ENCODE measurements around the gene SERPINA6.
"Not testable (repeated sequence)": the region's sequence is repeated elsewhere in the genome, so short reads cannot be mapped to it uniquely, and the experiment has no call there.

Gene SERPINA6

DNA sequence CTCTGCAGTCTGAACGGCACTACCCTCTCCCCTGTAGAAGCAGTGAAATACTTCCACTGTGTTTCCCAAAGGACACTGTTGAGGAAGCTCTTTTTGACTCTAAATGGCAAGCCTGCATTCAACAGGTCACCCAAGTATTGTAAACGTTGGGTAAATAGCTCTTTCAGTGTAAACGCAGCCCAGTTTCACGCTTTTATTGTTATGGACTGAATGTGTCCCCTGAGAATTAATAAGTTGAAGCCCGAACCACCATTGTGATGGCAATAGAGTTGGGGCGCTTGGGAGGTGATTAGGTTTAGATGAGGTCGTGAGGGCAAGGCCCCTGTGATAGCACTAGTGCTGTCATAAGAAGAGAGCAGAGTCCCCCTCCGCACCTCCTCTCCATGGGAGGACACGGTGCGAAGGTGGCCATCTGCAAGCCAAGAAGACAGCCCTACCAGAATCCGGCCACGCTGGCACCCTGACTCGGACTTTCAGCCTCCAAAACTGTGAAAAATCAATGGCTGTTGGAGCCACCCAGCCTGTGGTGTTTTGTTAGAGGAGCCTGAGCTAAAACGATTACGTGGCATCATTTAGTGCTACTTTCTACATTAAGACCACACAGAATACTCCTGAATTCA, 31.1 kb downstream of the SERPINA6 start:
- DNase-seq (ENCODE audit: low read depth) = no peak

DNA sequence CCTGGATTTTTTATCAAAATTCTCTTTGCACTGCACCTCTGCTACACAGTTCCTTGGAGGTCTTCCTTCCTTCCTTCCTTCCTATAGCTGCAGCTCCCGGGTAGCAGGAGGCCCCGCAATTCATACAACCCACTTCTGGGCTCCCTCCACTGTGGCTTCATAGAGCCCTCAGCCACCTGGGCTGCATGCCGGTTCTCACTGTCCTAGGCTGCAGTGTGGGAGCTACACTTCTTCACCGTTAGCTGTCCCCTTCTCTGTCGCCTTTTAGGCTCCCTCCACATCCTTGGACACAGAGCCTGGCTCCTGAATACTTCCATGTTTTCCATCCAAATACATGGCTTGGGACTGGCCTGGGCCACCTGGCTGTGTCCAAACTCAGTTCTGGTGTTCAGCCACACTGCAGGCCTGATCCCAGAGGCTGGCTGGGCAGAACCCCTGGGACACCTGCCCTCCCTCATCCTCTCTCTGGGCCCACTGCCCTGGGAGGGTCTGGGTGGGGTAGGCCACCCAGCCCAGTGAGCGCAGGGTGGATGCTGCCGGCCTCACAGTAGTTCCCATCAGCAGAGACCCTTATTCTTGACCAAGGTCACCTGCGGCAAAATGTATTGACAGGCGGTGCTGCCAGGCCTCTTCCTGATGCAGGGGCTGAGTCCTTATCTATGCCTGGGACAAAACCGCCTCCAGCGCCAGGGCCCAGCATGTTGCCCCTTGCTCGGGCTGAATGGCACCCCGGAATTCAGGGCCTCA, 31.8 kb downstream of the SERPINA6 start:
- DNase-seq (ENCODE audit: low read depth) = no peak

DNA sequence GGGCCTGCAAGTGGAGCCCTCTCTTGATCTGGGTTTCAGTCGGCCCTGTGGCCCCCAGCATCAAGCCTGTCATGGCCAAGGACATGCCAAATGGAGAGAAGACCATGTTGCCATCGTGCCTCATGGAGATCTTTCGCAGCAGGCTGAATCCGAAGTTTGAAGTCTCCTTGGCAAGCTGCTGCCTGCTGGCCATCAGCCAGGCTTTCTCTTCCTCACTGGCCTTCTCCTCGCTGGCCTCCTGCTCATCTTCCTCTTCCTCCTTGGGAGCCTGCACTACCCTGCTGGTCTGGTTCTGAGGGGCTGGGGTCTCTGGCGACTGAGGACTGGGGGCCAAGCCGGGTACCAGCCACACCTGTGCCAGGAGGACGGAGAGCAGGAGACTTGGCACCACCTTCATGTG, 32.9 kb downstream of the SERPINA6 start:
- no peak for DNase-seq (ENCODE audit: low read depth)

DNA sequence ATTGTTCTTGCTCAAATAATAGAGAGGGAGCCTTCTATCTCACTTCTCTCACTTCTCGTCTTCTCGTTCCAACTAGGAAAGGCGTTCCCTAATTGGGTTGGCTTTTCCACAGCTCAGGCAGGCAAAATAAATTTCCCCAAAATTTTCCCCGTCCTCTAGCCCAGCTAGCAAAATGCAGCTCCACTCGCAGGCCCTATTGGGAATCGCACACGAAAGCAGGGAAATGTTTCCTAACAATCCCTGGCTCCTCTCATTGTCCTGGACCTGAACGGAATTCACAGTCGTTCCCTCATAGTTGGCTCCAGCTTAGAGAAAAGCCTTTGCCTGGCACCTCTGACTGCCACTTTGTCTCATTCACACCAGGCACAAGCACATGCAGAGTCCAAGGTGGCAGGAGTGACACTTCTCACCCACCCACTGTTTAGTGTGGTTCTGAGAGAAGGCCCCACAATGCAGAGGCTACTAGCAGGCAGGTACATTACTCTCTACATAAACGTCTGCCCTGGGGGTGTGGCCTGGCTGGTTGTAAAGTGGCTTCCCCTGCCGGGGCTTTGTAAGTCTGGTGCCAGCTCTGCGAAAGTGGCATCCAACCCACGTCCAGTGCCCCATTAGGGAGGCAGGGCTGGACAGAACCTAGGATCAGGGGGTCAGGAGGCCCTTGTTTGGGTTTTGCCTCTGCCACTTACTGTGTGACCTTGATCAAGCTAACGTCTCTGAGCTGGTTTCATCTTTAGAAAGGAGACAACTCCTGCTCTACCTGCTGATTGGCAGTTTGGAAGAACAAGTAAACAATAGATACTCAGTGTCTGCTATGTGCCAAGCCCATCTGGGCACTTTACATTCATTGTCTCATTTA, 34.3 kb downstream of the SERPINA6 start:
- no peak for DNase-seq (ENCODE audit: low read depth)

DNA sequence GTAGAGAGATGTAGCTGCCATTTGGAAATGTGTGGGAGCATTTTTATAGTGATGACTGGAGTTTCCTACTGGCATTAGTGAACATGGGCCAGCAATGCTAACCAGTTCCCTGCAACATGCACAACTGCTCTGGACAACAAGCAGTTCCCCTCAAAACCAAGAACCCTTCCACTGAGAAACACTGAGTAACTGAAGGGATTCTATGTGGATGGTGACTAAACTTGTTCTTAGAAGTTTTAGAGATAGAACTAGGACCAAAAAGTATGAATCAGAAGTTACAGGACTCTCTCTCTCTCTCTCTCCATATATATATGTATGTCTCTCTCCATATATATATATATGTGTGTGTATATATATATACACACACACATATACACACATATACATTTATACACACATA, 38.0 kb downstream of the SERPINA6 start:
- DNase-seq (ENCODE audit: low read depth) = no peak

DNA sequence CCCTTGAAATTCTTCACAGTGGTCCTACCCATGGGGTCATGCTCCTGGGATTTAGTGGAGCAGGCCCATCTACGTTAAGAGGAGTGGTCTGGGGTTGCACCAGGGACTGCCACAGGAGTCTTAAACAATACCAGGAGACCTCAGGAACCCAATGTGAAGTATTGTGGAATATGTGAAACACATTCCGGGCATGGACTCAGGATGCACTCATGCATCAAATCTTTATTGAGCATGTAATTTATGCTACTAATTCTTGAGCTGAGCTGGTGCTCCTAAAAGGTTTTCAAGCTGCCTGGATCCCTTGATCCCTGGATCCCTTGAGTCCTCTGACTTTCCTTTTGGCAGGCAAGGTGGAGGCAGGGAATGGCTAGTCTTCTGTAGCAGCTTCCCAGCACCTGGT, 38.9 kb downstream of the SERPINA6 start:
- DNase-seq (ENCODE audit: low read depth) = no peak

DNA sequence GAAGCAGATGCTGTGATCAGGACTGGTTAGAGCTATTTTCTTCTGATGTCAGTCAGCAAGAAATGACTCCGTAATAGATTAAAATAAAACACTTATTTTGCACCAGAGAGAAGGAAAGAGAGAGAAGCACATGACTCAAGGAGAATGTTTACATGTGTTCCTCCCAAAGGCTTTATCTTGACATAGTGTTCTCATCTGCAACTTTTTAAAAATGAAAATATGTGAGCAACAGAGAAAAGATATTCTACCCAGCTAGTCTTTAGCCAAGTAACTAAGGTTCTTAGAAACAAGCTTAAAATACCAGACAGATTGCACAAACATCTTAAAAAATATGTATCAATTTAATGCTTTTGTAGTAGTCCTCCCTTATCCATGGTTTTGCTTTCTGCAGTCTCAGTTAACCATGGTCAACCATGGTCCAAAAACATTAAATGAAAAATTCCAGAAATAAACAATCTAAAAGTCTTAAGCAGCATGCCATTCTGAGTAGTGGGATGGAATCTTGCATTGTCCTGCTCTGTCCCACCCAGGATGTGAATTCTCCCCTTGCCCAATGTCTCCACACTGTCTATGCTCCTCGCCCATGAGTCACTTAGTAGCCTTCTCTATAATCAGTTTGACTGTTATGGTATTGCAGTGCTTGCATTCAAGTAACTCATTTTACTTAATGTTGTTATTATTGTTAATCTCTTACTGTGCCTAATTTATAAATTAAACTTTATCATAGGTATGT, 40.0 kb downstream of the SERPINA6 start:
- DNase-seq (ENCODE audit: low read depth) = no peak

DNA sequence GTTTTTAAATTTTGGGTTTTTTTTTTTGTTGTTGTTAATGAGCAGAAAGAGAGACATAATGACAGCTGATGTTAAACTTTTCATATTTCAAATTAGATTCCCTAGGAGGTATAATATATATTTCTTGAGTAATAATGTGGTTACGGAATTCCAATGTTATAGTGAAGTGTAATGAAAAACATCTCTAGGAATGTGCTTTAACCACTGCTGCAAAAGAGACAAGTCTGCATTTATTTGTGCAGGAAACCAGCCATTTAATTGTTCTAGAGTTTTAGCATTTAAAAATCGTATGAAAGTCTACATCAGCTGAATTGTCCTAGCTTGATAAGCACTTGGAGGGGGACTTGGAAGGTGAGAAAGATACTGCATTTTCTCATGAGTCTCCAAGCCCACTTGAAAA, 44.4 kb downstream of the SERPINA6 start:
- no peak for DNase-seq (ENCODE audit: low read depth)

DNA sequence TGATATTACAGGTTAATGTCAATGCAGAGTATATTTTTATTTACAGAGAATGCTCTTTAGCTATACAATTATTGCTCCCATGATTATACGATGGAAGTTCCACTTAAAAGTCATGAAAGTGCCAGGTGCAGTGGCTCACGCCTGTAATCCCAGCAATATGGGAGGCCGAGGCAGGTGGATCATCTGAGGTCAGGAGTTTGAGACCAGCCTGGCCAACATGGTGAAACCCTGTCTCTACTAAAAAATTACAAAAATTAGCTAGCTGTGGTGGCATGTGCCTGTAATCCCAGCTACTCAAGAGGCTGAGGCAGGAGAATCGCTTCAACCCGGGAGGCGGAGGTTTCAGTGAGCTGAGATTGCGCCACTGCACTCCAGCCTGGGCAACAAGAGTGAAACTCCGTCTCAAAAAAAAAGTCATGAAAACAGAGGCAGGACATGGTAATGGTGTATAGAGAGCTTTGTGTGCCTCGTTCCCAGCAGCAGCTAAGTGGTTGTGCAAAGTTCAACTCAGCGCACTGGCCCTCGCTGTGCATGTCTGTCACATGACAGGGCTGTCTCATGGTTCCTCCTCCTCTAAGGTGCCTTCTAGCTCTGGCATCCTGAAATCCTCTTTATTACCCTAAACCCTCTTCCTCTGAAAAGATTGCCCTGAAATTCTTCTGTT, 46.1 kb downstream of the SERPINA6 start:
- not testable (repeated sequence) for DNase-seq (ENCODE audit: low read depth)

DNA sequence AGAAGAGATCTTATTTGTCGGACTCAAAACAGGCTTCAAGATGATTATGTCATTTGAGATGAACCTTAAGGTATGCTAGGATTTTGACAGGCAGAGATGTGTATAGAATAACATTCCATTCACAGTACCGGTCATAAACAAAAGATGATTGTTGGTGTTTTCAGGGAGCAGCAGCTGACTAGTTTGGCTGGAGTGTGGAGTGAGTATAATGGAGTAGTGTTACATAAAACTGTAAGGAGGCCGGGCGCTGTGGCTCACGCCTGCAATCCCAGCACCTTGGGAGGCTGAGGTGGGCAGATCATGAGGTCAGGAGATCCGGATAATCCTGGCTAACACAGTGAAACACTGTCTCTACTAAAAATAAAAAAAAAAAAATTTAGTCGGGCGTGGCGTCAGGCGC, 54.0 kb downstream of the SERPINA6 start:
- DNase-seq (ENCODE audit: low read depth) = no peak

DNA sequence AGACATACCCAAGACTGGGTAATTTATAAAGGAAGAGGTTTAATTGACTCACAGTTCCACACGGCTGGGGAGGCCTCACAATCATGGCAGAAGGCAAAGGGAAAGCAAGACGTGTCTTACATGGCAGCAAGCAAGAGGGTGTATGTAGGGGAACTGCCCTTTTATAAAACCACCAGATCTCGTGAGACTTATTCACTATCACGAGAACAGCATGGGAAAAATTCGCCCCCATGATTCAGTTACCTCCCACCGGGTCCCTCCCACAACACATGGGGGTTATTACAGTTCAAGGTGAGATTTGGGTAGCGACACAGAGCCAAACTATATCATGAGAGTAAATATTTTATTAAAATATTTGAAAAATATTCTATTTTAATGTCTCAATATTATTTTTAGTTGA, 54.6 kb downstream of the SERPINA6 start:
- not testable (repeated sequence) for DNase-seq (ENCODE audit: low read depth)

DNA sequence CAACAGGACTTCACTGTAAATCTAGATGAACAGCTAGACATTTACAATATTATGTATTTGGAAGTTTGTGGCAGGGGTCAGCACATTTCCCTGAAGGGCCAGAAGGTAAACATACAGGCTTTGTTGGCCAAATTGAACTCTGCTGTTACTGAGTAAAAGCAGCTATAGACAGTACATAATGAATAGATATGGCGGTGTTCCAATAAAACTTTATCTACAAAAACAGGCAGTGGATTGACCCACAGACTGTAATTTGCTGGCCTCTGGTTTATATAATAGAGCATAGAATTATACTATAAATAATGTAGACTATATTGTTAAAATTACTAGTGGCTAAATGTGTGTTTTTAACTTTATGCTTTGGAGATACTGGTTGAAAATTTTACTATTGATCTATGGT, 55.8 kb downstream of the SERPINA6 start:
- no peak for DNase-seq (ENCODE audit: low read depth)

DNA sequence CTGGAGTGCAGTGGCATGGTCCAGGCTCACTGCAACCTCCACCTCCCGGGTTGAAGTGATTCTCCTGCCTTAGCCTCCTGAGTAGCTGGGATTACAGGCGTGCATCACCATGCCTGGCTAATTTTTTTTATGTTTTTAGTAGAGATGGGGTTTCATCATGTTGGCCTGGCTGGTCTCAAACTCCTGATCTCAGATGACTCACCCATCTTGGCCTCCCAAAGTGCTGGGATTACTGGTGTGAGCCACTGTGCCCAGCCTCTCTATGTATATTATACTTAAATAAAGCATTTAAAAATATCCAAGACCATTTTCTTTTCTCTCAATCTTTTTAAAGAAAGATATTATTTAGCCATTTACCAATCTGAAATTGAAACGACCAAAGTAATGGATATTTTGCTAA, 58.9 kb downstream of the SERPINA6 start:
- DNase-seq (ENCODE audit: low read depth) = not testable (repeated sequence)

Data from HS-5 (cell line).